Activated CD4-positive, alpha-beta memory T cell treated with anti-CD3 and anti-CD28 coated beads, Interleukin-2, amount 10 ng/mL, durations not matched to agents 7 days and 5 days (primary cell): ENCODE results near the gene SC5D. TPM values are rescaled to one million over a fixed set of nuclear protein-coding genes. Genes with fewer than 3 reads are reported as not detected.

Experiments used
- CTCF ChIA-PET: fragments of 350-600 bp; sonication (Branson Sonifier 250); formaldehyde crosslinking; loops from one replicate; lab custom pipeline; 2021; ENCODE audit warnings: antibody characterized with exemption, inconsistent platforms; lab: Charles Lee
- POLR2A ChIA-PET: fragments of 350-600 bp; sonication (Branson Sonifier 250); formaldehyde crosslinking; loops from one replicate; lab custom pipeline; 2021; ENCODE audit warnings: antibody characterized with exemption; lab: Charles Lee
- DNase-seq: peaks from one replicate; pipeline ENCODE4 v3.0.0-alpha.2; 2020
- H3K27ac Mint-ChIP-seq: one replicate; pipeline ENCODE4 v1.8.0; 2021; ENCODE audit warnings: mild to moderate bottlenecking, mixed read lengths
- H3K27me3 Mint-ChIP-seq: one replicate; pipeline ENCODE4 v1.8.0; 2021; ENCODE audit warnings: mixed read lengths
- H3K36me3 Mint-ChIP-seq: one replicate; pipeline ENCODE4 v1.8.0; 2021; ENCODE audit warnings: low read depth, mixed read lengths
- H3K4me1 Mint-ChIP-seq: one replicate; pipeline ENCODE4 v1.8.0; 2021; ENCODE audit warnings: mixed read lengths
- H3K4me3 Mint-ChIP-seq: one replicate; pipeline ENCODE4 v1.8.0; 2021; ENCODE audit warnings: mild to moderate bottlenecking, mixed read lengths
- H3K9me3 Mint-ChIP-seq: one replicate; pipeline ENCODE4 v1.8.0; 2021; ENCODE audit warnings: mixed read lengths
- total RNA-seq, 2 experiments: library from RNA; stranded (reverse); gene quantifications; one replicate each; pipeline ENCODE4 v1.2.3, GENCODE V29; 2021

SC5D gene
- total RNA-seq, 2 experiments from 2014 or later: 28.5 to 29.4 TPM

DNA sequence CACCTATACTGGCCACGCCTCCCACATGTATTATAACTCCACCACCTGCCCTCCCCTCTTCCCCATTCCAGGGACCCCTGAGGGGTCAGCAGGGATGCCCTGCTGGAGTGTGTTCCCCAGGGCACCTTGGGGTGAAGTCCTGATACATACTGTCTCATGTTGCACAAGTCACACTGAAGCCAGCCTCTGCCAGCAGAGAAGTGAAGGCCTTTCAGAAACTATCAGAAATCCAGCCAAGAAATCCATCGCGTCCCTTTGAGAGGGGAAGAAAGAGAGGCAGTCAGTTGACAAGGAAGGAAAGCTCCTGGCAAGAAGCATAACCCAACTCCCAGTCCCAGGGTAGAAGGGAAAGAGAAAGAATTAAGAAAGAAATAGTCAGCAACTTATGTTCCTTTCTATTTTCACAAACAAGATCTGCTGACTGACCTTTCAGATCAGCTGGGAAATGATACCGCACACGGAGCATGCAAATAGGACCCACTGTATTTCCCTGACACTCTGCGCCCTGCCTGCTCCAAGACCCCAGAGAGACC, 45.2 kb downstream of the SC5D start:
- DNase-seq: no peak
- ChIA-PET CTCF (no interaction called here), POLR2A (interaction anchor here (1.5 to 1.7 kb wide), 2 partner anchors 30 to 45 kb away, joined by 4 to 5 read pairs; partner anchors contain the start of gene SC5D)
- no peak overlapping the region for H3K27ac Mint-ChIP-seq
- H3K36me3 Mint-ChIP-seq: no peaks in the 10 kb centered on the region
- H3K27me3 Mint-ChIP-seq: peaks cover 10% of the 10 kb centered on the region
- no peak overlapping the region for H3K4me3 Mint-ChIP-seq
- H3K9me3 Mint-ChIP-seq: no peaks in the 10 kb centered on the region
- H3K4me1 Mint-ChIP-seq: peaks cover 57% of the 10 kb centered on the region

DNA sequence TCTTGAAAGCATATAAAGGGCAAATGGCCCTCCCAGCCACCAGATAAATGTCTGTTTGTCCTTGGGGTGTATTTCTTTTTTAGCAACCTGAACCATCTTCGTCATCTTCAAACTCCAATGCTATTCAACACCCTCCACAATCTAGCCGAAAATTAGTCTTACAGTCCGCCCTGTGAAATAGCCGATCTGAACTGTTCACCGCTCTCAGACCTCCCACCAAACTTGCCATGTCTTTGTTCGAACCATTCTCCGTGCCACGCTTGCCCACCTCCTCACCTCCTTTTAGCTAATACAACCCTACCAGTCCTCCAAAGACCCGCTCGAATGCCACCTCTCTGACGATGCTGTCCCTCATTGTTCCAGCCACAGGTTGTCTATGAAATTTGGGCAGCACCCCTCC, 46.0 kb downstream of the SC5D start:
- no peak overlapping the region for H3K4me3 Mint-ChIP-seq

DNA sequence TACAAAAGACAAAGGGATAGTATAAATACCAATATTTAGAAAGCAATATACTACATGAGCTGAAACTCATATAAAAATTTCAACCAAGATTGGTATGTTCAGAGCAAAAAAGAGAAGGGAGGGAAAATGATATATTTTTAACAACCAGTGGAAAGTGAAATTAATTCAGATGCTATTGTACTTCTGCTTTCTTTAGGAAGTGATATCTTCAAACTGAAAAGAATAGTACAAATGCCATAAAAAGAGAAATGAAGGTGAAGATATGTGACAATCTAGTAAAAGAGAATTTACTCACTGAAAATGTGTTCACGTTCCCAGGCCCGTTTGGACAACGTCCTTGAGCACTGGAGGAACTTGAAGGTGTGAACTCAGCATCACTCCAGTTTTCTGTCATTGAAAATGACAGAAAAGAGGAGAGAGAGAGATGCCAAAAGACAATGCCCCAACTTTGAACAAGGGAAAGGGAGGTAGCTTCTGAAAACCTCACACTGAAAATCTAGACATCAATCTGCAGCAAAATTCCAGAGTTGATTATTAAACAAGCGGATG, 47.5 kb downstream of the SC5D start:
- H3K36me3 Mint-ChIP-seq: peaks cover 6% of the 10 kb centered on the region
- no peaks in the 10 kb centered on the region for H3K27me3 Mint-ChIP-seq
- no peak overlapping the region for H3K27ac Mint-ChIP-seq
- H3K4me1 Mint-ChIP-seq: peaks cover 58% of the 10 kb centered on the region
- no peak overlapping the region for H3K4me3 Mint-ChIP-seq
- no peaks in the 10 kb centered on the region for H3K9me3 Mint-ChIP-seq
- ChIA-PET CTCF (no interaction called here), POLR2A (no interaction called here)
- no peak for DNase-seq

More for the DNA sequence above, 46.0 kb downstream of the SC5D start:
- CTCF ChIA-PET: no interaction called here
- no peak for DNase-seq
- Mint-ChIP-seq H3K36me3 (no peaks in the 10 kb centered on the region), H3K9me3 (no peaks in the 10 kb centered on the region), H3K27ac (peak overlapping the region; percentile 6), H3K4me1 (peaks cover 57% of the 10 kb centered on the region), H3K27me3 (peaks cover 7% of the 10 kb centered on the region)
- POLR2A ChIA-PET: no interaction called here

DNA sequence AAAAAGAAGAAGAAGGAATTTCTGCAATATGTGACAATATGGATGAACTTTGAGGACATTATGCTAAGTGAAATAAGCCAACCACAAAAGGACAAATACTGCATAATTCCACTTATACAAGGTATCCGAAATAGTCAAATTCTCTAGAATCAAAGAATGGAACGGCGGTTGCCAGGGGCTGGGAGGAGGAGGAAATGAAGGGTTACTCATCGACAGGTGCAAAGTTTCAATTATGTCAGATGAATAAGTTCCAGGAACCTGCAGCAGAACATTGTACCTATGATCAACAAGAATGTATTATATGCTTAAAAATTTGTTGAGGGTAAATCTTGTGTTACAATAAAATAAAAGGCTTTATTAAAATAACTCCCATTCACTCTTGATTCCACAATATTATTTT, 49.0 kb downstream of the SC5D start:
- CTCF ChIA-PET: no interaction called here
- peaks cover 8% of the 10 kb centered on the region for H3K27me3 Mint-ChIP-seq
- no peak overlapping the region for H3K27ac Mint-ChIP-seq
- peak; percentile 26 for DNase-seq
- no peaks in the 10 kb centered on the region for H3K9me3 Mint-ChIP-seq
- peaks cover 52% of the 10 kb centered on the region for H3K4me1 Mint-ChIP-seq
- peaks cover 6% of the 10 kb centered on the region for H3K36me3 Mint-ChIP-seq
- POLR2A ChIA-PET: no interaction called here
- no peak overlapping the region for H3K4me3 Mint-ChIP-seq

DNA sequence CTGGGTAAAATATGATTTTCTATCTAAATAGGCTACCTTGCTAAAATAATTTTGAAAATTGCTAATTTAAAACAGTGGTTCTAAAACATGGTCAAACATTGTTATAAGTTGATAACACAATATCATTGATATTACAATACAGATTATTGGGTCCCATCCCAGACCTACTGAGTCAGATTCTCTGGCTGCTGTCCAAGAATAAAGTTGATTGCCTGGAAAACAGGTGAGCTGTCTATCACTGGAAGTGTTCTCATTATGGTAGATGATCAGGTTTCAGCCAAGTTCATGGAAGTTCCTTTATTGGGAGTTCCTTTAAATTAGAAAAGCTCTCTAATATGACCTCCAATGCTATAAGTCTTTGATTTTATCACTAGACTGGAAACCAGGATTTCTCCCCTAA, 52.3 kb downstream of the SC5D start:
- POLR2A ChIA-PET: no interaction called here
- no peak overlapping the region for H3K27ac Mint-ChIP-seq
- DNase-seq: no peak
- H3K9me3 Mint-ChIP-seq: no peaks in the 10 kb centered on the region
- H3K4me1 Mint-ChIP-seq: peaks cover 25% of the 10 kb centered on the region
- peaks cover 6% of the 10 kb centered on the region for H3K36me3 Mint-ChIP-seq
- no peak overlapping the region for H3K4me3 Mint-ChIP-seq
- peaks cover 16% of the 10 kb centered on the region for H3K27me3 Mint-ChIP-seq
- CTCF ChIA-PET: interaction anchor here (0.7 kb wide), 1 partner anchor 25 kb away, joined by 3 read pairs; no protein-coding TSS in a partner anchor

DNA sequence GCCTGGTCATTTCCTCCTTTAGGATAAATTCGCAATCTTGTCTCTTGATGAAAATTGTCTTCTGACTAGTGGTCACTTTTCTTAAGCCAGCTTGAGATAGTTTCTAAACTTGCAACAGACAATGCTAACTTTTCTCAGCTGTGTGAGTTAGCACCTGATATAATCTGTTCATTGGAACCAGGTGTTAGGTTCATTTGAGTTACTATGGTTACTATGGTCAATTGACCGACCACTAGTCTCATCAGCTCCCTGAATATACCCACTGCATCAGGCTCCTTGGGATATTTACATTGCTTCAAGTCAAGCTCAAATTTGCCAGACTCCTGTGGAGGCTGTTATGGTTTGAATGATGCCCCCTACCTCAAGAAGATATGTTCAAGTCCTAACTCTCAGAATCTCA, 54.5 kb downstream of the SC5D start:
- Mint-ChIP-seq H3K27me3 (peaks cover 18% of the 10 kb centered on the region), H3K9me3 (no peaks in the 10 kb centered on the region), H3K27ac (no peak overlapping the region), H3K4me1 (peaks cover 7% of the 10 kb centered on the region), H3K4me3 (no peak overlapping the region), H3K36me3 (peaks cover 6% of the 10 kb centered on the region)
- DNase-seq: no peak
- POLR2A ChIA-PET: no interaction called here
- CTCF ChIA-PET: interaction anchor here (1.5 kb wide), 1 partner anchor 11 kb away, joined by 4 read pairs; no protein-coding TSS in a partner anchor

DNA sequence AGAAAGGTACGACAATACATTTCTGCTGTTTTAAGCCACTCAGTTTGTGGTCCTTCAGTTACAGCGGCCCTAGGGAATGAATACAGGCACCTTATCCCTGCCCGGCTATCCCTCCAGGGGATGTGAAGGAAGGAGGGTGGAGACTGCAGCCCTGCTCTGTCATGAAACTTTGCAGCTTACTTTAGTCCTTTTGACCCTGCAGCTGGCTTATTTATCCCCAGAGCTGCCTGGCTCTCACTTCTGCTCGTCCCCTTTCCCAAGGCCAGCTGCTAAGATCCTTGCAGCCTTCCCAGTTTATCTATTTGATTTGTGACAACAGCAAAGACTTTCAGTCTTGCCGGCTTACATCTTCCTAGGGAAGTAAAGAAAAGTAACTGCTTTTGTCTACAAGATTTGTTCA, 55.2 kb downstream of the SC5D start:
- CTCF ChIA-PET: interaction anchor here (1.5 kb wide), 1 partner anchor 12 kb away, joined by 4 read pairs; no protein-coding TSS in a partner anchor
- Mint-ChIP-seq H3K4me3 (no peak overlapping the region), H3K27me3 (peaks cover 18% of the 10 kb centered on the region), H3K27ac (no peak overlapping the region), H3K36me3 (peaks cover 6% of the 10 kb centered on the region), H3K4me1 (peaks cover 7% of the 10 kb centered on the region), H3K9me3 (no peaks in the 10 kb centered on the region)
- POLR2A ChIA-PET: no interaction called here
- no peak for DNase-seq

DNA sequence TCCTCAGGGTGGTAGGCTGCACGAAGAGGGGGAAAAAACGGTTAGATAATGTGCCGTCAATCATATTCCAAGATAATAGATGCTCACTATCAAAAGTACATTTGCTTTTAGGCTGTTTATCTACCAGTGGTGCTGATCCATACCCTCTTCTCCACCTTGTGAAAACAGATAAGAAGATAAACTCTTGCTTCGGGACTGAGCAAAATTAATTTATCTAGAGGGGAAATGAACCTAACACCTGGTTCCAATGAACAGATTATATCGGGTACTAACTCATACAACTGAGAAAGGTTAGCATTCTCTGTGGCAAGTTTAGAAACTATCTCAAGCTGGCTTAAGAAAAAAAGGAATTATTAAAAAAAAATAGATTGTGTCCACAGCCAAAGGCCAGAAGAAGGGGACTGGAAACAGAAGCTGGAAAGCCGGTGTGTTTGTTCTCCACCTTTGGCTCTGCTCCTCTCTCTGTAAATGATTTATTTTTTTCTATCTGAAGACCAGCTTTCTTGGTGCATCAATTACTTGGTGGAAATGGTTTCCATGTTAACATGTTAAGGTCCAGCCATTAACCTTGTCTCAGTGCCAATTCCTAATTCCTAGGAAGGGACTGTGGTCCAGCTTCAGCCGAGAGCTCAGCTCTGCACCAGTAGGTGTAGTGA, 55.8 kb downstream of the SC5D start:
- Mint-ChIP-seq H3K27me3 (peaks cover 18% of the 10 kb centered on the region), H3K4me1 (peaks cover 7% of the 10 kb centered on the region), H3K36me3 (peaks cover 6% of the 10 kb centered on the region), H3K9me3 (no peaks in the 10 kb centered on the region), H3K27ac (no peak overlapping the region), H3K4me3 (no peak overlapping the region)
- no peak for DNase-seq
- ChIA-PET POLR2A (no interaction called here), CTCF (interaction anchor here (1.5 kb wide), 1 partner anchor 12 kb away, joined by 4 read pairs; no protein-coding TSS in a partner anchor)

DNA sequence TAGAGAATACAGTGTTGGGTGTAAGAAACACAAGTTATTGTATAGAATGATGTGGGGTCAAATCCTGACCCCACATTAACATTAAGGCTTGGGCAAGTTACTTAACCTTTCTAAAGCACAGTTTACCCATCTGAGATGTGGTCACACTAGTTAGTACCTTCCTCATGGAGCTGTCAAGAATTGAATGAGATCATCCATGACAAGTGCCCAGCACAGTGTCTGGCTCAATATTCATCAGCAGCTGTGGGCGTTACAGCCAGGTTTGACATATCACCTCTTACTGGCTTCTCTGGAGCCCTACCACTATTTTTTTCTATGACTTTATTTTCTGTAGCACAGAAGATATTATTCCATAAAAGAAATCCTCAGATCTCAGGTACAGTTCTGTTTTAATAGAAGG, 57.2 kb downstream of the SC5D start:
- H3K27ac Mint-ChIP-seq: no peak overlapping the region
- H3K4me1 Mint-ChIP-seq: no peaks in the 10 kb centered on the region
- ChIA-PET POLR2A (no interaction called here), CTCF (no interaction called here)
- no peaks in the 10 kb centered on the region for H3K36me3 Mint-ChIP-seq
- no peak overlapping the region for H3K4me3 Mint-ChIP-seq
- DNase-seq: no peak
- peaks cover 23% of the 10 kb centered on the region for H3K27me3 Mint-ChIP-seq
- no peaks in the 10 kb centered on the region for H3K9me3 Mint-ChIP-seq

DNA sequence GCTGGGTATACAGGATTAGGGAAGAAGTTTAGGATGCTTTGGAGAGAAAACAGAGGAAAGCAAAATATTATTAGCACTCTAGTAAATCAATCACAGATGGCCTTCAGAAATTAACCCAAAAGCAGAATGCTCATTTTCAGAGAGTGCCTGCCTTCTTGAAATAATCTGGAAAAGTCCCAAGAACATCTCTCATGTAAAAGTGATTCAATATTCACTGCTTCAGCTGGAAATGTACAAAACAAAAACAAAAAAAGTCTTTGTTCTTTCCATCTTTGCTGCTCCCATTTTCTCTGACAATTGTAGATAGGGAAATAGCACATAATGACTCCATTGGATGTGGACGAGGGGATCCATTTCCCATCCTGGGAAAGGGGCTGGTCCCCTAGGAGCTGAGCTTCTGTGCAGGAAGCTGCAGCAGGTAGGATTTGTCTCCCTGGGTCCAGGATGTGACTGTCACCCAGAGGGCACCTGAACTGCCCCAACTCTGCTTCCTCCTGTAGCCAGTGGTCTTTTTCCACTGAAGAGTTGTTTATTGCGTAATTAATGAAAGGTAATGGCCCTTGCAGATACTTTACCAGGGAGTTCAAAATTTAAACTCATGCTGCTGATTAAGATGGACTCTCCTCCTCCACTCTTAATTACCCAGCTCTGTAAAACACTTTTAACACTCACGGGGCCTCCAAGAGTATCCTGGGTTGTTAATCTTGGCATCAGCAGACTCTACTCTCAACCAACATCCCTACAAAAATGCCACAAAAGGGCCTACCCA, 57.9 kb downstream of the SC5D start:
- Mint-ChIP-seq H3K27me3 (peaks cover 22% of the 10 kb centered on the region), H3K4me1 (no peaks in the 10 kb centered on the region), H3K9me3 (no peaks in the 10 kb centered on the region), H3K36me3 (no peaks in the 10 kb centered on the region), H3K27ac (no peak overlapping the region), H3K4me3 (no peak overlapping the region)
- no peak for DNase-seq
- ChIA-PET POLR2A (no interaction called here), CTCF (no interaction called here)

DNA sequence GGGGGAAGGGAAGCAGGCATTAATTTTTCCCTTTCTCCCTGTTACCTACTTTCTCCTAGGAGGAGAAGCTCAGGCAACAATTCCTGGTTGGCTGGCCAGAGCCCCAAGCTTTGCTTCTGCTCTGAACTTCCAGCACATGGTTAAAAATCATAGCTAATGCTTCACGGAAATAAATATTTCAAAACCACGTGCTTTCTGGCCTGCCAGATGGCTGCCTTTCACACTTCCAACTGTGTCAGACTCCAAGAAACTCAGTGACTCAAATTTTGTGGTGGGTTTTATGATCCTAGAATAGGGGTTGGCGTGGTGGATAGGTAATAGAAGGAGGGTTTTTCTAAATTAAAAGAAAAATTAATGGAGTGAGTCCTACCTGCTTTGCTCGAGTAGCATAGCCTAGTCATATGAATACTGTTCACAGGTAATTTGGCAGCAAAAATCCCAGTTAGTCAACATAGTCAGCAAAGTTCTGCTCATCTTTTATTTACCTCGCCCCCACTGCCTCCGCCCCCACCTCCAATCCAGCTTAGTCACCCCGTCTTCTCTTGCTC, 58.6 kb downstream of the SC5D start:
- H3K9me3 Mint-ChIP-seq: no peaks in the 10 kb centered on the region
- peaks cover 18% of the 10 kb centered on the region for H3K27me3 Mint-ChIP-seq
- POLR2A ChIA-PET: no interaction called here
- no peak overlapping the region for H3K4me3 Mint-ChIP-seq
- no peaks in the 10 kb centered on the region for H3K36me3 Mint-ChIP-seq
- CTCF ChIA-PET: no interaction called here
- no peak overlapping the region for H3K27ac Mint-ChIP-seq
- H3K4me1 Mint-ChIP-seq: no peaks in the 10 kb centered on the region
- no peak for DNase-seq

DNA sequence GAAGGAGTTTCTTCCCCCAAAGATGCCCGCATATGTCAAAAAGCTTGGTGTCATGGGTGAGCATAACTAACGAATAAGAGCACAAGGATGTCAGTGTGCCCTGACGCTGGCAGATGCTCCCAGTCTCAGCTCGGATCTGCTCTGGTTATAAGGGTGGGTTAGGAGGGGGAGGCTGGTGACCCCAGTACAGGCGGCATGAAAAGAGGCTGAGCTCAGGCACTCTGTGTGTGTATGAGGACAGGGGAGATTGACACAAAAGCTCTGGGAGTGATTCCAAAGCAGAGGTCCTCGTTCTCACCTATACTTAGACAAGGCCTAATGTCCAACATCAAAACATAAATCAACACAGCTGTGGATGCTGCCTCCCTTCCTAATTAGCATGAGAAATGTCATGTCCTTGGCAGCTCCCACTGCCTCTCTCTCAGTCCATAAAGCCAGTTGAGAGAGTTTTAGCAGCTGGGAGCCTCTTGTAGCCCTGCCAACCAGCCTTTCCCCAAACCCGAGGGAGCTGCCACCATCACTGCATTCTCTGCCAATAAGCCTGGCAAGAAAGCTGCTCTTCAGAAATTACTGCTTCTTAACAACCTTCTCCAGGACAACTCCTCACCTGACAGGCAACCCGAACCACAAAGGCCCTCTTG, 59.8 kb downstream of the SC5D start:
- Mint-ChIP-seq H3K27me3 (peaks cover 13% of the 10 kb centered on the region), H3K36me3 (no peaks in the 10 kb centered on the region), H3K9me3 (no peaks in the 10 kb centered on the region), H3K4me3 (no peak overlapping the region), H3K27ac (no peak overlapping the region), H3K4me1 (no peaks in the 10 kb centered on the region)
- CTCF ChIA-PET: no interaction called here
- no peak for DNase-seq
- POLR2A ChIA-PET: no interaction called here
